Measurements from ENCODE around the gene ZNF407.

GRCh38 chr18:74790451-74790850 is 192.8 kb downstream of the ZNF407 start:
- TF ChIP-seq ZBTB7A (IDR thresholded peaks at IDR 0.05; ENCODE audit: low read depth): no peak
- TF ChIP-seq MAX (IDR thresholded peaks at IDR 0.05): no peak

All from Ishikawa (cell line).